ENCODE results near the gene VPS4A.

VPS4A gene

GRCh38 chr16:69270831-69271230, 40.3 kb upstream of the VPS4A start:
- TF ChIP-seq FOXP2 (optimal IDR thresholded peaks at IDR 0.05; ENCODE audit: borderline replicate concordance, extremely low read depth, extremely low read length, insufficient read depth) (no peak), POLR2AphosphoS5 (IDR thresholded peaks at IDR 0.05; ENCODE audit: low read depth, low read length) (no peak), SIN3A (IDR thresholded peaks at IDR 0.05; ENCODE audit: borderline replicate concordance, insufficient read depth, low read length) (no peak), TAF1 (IDR thresholded peaks at IDR 0.05; ENCODE audit: borderline replicate concordance, insufficient read depth, low read length) (no peak)
- TF ChIP-seq, protein P1, sequence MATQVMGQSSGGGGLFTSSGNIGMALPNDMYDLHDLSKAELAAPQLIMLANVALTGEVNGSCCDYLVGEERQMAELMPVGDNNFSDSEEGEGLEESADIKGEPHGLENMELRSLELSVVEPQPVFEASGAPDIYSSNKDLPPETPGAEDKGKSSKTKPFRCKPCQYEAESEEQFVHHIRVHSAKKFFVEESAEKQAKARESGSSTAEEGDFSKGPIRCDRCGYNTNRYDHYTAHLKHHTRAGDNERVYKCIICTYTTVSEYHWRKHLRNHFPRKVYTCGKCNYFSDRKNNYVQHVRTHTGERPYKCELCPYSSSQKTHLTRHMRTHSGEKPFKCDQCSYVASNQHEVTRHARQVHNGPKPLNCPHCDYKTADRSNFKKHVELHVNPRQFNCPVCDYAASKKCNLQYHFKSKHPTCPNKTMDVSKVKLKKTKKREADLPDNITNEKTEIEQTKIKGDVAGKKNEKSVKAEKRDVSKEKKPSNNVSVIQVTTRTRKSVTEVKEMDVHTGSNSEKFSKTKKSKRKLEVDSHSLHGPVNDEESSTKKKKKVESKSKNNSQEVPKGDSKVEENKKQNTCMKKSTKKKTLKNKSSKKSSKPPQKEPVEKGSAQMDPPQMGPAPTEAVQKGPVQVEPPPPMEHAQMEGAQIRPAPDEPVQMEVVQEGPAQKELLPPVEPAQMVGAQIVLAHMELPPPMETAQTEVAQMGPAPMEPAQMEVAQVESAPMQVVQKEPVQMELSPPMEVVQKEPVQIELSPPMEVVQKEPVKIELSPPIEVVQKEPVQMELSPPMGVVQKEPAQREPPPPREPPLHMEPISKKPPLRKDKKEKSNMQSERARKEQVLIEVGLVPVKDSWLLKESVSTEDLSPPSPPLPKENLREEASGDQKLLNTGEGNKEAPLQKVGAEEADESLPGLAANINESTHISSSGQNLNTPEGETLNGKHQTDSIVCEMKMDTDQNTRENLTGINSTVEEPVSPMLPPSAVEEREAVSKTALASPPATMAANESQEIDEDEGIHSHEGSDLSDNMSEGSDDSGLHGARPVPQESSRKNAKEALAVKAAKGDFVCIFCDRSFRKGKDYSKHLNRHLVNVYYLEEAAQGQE (IDR thresholded peaks at IDR 0.05; ENCODE audit: insufficient read depth in 1 of 2, low read depth in 2 of 2, low read length in 2 of 2): no peak

GRCh38 chr16:69273009-69273408, 38.1 kb upstream of the VPS4A start:
- no peak for TF ChIP-seq SIN3A (IDR thresholded peaks at IDR 0.05; ENCODE audit: borderline replicate concordance, insufficient read depth, low read length)
- no peak for TF ChIP-seq TAF1 (IDR thresholded peaks at IDR 0.05; ENCODE audit: borderline replicate concordance, insufficient read depth, low read length)
- no peak for TF ChIP-seq FOXP2 (optimal IDR thresholded peaks at IDR 0.05; ENCODE audit: borderline replicate concordance, extremely low read depth, extremely low read length, insufficient read depth)
- no peak for TF ChIP-seq POLR2AphosphoS5 (IDR thresholded peaks at IDR 0.05; ENCODE audit: low read depth, low read length)
- TF ChIP-seq, protein P1 (IDR thresholded peaks at IDR 0.05; ENCODE audit: insufficient read depth in 1 of 2, low read depth in 2 of 2, low read length in 2 of 2): no peak

DNA sequence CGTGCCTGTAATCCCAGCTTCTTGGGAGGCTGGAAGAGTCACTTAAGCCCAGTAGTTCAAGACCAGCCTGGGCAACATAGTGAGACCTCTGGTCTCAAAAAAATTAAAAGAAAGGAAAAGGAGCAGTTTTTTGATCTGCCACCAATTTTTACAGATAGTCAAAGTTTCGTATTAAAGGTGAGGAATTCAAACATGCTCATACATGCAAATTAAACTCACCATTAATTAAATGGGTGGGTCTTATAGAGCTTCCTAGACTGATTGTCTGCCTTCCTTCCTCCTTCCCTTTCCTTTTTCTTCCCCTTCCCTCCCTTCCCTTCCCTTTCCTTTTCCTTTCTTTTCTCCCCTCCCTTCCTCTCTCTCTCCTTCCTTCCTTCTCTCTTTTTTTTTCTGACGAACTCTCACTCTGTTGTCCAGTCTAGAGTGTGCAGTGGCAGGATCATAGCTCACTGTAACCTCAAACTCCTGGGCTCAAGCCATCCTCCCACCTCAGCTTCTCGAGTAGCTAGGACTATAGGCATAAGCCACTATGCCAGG, 36.4 kb upstream of the VPS4A start:
- TF ChIP-seq SIN3A (IDR thresholded peaks at IDR 0.05; ENCODE audit: borderline replicate concordance, insufficient read depth, low read length) (no peak), POLR2AphosphoS5 (IDR thresholded peaks at IDR 0.05; ENCODE audit: low read depth, low read length) (no peak), FOXP2 (optimal IDR thresholded peaks at IDR 0.05; ENCODE audit: borderline replicate concordance, extremely low read depth, extremely low read length, insufficient read depth) (no peak), TAF1 (IDR thresholded peaks at IDR 0.05; ENCODE audit: borderline replicate concordance, insufficient read depth, low read length) (no peak)
- TF ChIP-seq, protein P1 (IDR thresholded peaks at IDR 0.05; ENCODE audit: insufficient read depth in 1 of 2, low read depth in 2 of 2, low read length in 2 of 2): no peak

GRCh38 chr16:69276148-69277115, 34.7 kb upstream of the VPS4A start:
- no peak for TF ChIP-seq POLR2AphosphoS5 (IDR thresholded peaks at IDR 0.05; ENCODE audit: low read depth, low read length)

DNA sequence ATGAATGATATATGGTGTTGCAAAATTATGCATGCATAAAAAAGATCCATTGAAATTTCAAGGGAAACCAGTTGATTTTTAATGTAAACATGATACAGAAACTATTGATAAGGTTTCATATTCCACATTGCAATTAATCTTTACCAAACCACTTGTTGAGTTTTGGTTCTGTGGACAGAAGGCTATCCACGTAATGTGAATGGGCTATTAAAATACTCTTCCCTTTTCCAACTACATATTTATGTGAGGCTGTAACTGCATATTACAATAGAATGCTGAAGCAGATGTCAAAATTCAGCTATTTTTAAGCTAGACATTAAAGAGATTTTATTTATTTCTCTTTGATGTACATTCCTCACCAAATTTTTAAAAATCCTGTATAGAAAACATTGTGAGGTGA, 33.7 kb upstream of the VPS4A start:
- TF ChIP-seq SIN3A (IDR thresholded peaks at IDR 0.05; ENCODE audit: borderline replicate concordance, insufficient read depth, low read length) (no peak), TAF1 (IDR thresholded peaks at IDR 0.05; ENCODE audit: borderline replicate concordance, insufficient read depth, low read length) (no peak), POLR2AphosphoS5 (IDR thresholded peaks at IDR 0.05; ENCODE audit: low read depth, low read length) (no peak), FOXP2 (optimal IDR thresholded peaks at IDR 0.05; ENCODE audit: borderline replicate concordance, extremely low read depth, extremely low read length, insufficient read depth) (no peak)
- TF ChIP-seq, protein P1 (IDR thresholded peaks at IDR 0.05; ENCODE audit: insufficient read depth in 1 of 2, low read depth in 2 of 2, low read length in 2 of 2): no peak
